ENCODE data around the gene MFSD11. TPM values are rescaled to one million over a fixed set of nuclear protein-coding genes. Genes with fewer than 3 reads are reported as not detected.

The MFSD11 gene
- total and polyA plus RNA-seq, 2 of the 8 experiments (the other 6 are each of a cell fraction or from before 2014, with no cell fraction given): 17.7 to 19.8 TPM

DNA sequence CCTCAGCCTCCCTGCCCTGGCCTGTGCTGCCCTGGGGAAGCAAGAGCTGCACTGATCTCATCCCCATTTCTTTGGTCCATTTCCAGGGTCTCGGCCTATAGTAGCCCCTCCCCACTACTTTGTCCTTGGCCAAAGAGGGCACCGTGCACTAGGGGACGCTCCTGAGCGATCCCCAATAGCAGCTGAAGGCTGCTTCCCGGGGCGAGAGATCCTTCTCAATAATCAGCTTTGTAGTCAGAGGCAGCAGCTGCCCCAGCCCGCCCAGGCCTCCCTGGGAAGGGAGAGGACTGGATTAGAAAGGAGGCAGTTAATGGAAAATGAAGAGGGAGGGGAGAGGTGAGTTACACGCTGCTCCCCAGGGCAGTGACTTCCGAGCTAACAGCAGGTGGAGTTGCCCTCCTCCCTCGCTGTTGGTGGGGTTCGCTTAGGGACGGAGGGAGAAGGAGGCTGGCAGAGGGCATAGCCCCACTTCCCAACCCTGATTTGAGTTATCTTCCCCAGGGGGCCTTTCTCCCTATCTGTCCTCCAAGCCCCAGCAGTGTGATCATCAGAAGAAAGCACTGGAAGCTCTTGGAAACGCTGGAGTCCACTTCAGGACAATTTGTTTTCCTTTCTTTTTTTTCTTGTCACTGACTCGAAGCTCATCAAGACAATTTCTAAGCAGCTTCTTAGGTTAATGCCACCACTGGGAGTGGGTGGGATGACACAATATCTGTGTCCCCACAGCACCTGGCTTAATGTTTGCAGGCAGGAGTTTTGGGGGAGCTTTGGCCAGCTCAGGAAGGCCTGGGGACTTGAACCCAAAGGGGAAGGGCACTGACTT lies 29.7 kb upstream of the MFSD11 start:
- H3K27me3 ChIP-seq (replicated peaks in 1 of 4; ENCODE audit: control insufficient read depth in 3 of 4, extremely low read depth in 1 of 4, insufficient read depth in 3 of 4, low read length in 3 of 4): peaks cover 2 to 22% (median 20%) of the 10 kb centered on the region in 4 experiments
- ChIA-PET POLR2A (ENCODE audit: partially characterized antibody) (interaction anchor here (1.1 to 2.7 kb wide), 8 partner anchors 11 to 235 kb away, joined by 3 to 12 read pairs (median 4); partner anchors contain the start of genes MFSD11 and SRSF2), CTCF (ENCODE audit: partially characterized antibody) (interaction anchor here (0.5 to 5.6 kb wide), 25 partner anchors 10 to 509 kb away, joined by 3 to 67 read pairs (median 4); no protein-coding TSS in a partner anchor)
- H2AFZ ChIP-seq (ENCODE audit: low read length): no peak overlapping the region
- H2BK5ac ChIP-seq (ENCODE audit: low read depth, low read length): no peak overlapping the region; the same call in 1 of the 2 replicates
- H4K91ac ChIP-seq (replicated peaks; ENCODE audit: insufficient read length, low read length): no peak overlapping the region
- peaks cover 11% of the 10 kb centered on the region; the same call in 1 of the 2 replicates for H3K23me2 ChIP-seq (ENCODE audit: low read depth, low read length)
- DNase-seq (ENCODE audit: low read depth in 1 of 2, low spot score in 2 of 2) (peak; percentile 54 to 87), FAIRE-seq (peak; percentile 42)
- H3K27ac ChIP-seq (ENCODE audit: low read depth, low read length): no peak overlapping the region
- H2BK15ac ChIP-seq (ENCODE audit: low read length): no peak overlapping the region
- H3K4ac ChIP-seq (replicated peaks; ENCODE audit: insufficient read length, low read depth, low read length): no peak overlapping the region
- H3K79me1 ChIP-seq (ENCODE audit: low read depth, low read length): peaks cover 2% of the 10 kb centered on the region
- H3K4me1 ChIP-seq (replicated peaks in 1 of 4; ENCODE audit: control insufficient read depth in 3 of 4, insufficient read depth in 4 of 4, low read length in 3 of 4): peaks cover 11 to 28% (median 19%) of the 10 kb centered on the region in 4 experiments
- 0 out of 2 replicates have a peak overlapping the region, but pooled peaks have one; percentile 21 for H2BK20ac ChIP-seq (ENCODE audit: low read length)
- H4K5ac ChIP-seq (ENCODE audit: insufficient read length, low read depth, low read length): no peak overlapping the region
- no peak overlapping the region for H3K18ac ChIP-seq (ENCODE audit: extremely low read depth, low read length)
- H3K4me3 ChIP-seq (ENCODE audit: extremely low read depth in 1 of 4, insufficient read depth in 2 of 4, low read depth in 3 of 4, low read length in 4 of 4): peak overlapping the region in 1 of 4 experiments; percentile 5; a peak in 1 of 8 replicates
- no peaks in the 10 kb centered on the region for H3K36me3 ChIP-seq (ENCODE audit: control insufficient read depth in 2 of 4, insufficient read depth in 4 of 4, low read length in 3 of 4)
- H2BK12ac ChIP-seq (ENCODE audit: low read depth, low read length): no peak overlapping the region
- no peak overlapping the region; a peak in 1 of 7 replicates for H3K9ac ChIP-seq (replicated peaks in 1 of 4; ENCODE audit: extremely low read depth in 1 of 4, low read depth in 3 of 4, low read length in 3 of 4)
- whole genome bisulfite sequencing, 2 experiments (ENCODE audit: extremely low coverage in 1 of 2, insufficient coverage in 1 of 2, insufficient read length in 1 of 2, insufficient replicate concordance in 2 of 2, low coverage in 1 of 2, low lambda C conversion rate in 2 of 2, missing lambda C conversion rate in 1 of 2): 18% methylated on average over 14 of the region's 14 CpGs; no CpG with 5 or more reads in 1 of the 2 experiments
- peak overlapping the region; percentile 56 to 89 for H3K4me2 ChIP-seq (ENCODE audit: insufficient read depth in 1 of 2, low read depth in 2 of 2, low read length in 2 of 2)
- H3K9me3 ChIP-seq (ENCODE audit: insufficient read depth in 2 of 2, low read depth in 1 of 2, low read length in 1 of 2): no peaks in the 10 kb centered on the region
- no peak overlapping the region for H3K56ac ChIP-seq (replicated peaks; ENCODE audit: insufficient read length, low read depth, low read length)
- no peak overlapping the region for H3K14ac ChIP-seq (ENCODE audit: insufficient read length)
- no peak overlapping the region for H2AK5ac ChIP-seq (ENCODE audit: low read depth, low read length)
- no peak overlapping the region for H2BK120ac ChIP-seq (replicated peaks; ENCODE audit: low read depth, low read length)
- no peak overlapping the region for H4K8ac ChIP-seq (ENCODE audit: extremely low read depth, insufficient read depth, low read length)
- peaks cover 0 to 8% of the 10 kb centered on the region in 2 experiments for H4K20me1 ChIP-seq (replicated peaks in 1 of 2; ENCODE audit: control insufficient read depth in 1 of 2, insufficient read depth in 2 of 2, low read length in 2 of 2)
- no peaks in the 10 kb centered on the region for H3K79me2 ChIP-seq (ENCODE audit: control insufficient read depth in 1 of 2, insufficient read depth in 2 of 2, low read length in 2 of 2)
- no peak overlapping the region for H3K23ac ChIP-seq (ENCODE audit: insufficient read length)
- TF ChIP-seq RFX5 (IDR thresholded peaks at IDR 0.05; ENCODE audit: borderline replicate concordance, low read depth, low read length) (no peak), TEAD4 (IDR thresholded peaks at IDR 0.05; ENCODE audit: low read depth, low read length) (no peak), KDM1A (IDR thresholded peaks at IDR 0.05; ENCODE audit: borderline replicate concordance, low read length) (no peak), SP2 (IDR thresholded peaks at IDR 0.05; ENCODE audit: low read length) (no peak), BRCA1 (IDR thresholded peaks at IDR 0.05; ENCODE audit: low read depth, low read length) (no peak), ASH2L (IDR thresholded peaks at IDR 0.05; ENCODE audit: low read length) (no peak), ATF2 (IDR thresholded peaks at IDR 0.05; ENCODE audit: low read length) (no peak), YY1 (IDR thresholded peaks at IDR 0.05; ENCODE audit: low read depth, low read length) (0 out of 2 replicates have a peak, but pooled peaks have one; percentile 28), USF2 (IDR thresholded peaks at IDR 0.05; ENCODE audit: low read length) (no peak)
